Glutamatergic neuron (in vitro differentiated cells): Measurements from ENCODE around the gene TSPYL2. TPM values are rescaled to one million over a fixed set of nuclear protein-coding genes. Genes with fewer than 3 reads are reported as not detected.

Experiments
- DNase-seq: peaks from one replicate; pipeline ENCODE4 v3.0.0; 2022
- H3K27ac Mint-ChIP-seq: one replicate; pipeline ENCODE4 v1.8.0; 2020; ENCODE audit warnings: mild to moderate bottlenecking, mixed read lengths, inconsistent platforms; ENCODE audit not compliant: unreplicated experiment
- H3K27me3 Mint-ChIP-seq: one replicate; pipeline ENCODE4 v1.8.0; 2020; ENCODE audit warnings: mild to moderate bottlenecking, moderate library complexity, mixed read lengths, inconsistent platforms; ENCODE audit not compliant: unreplicated experiment
- H3K36me3 Mint-ChIP-seq: one replicate; pipeline ENCODE4 v1.8.0; 2020; ENCODE audit warnings: mild to moderate bottlenecking, mixed read lengths, inconsistent platforms; ENCODE audit not compliant: unreplicated experiment
- H3K4me1 Mint-ChIP-seq: one replicate; pipeline ENCODE4 v1.8.0; 2020; ENCODE audit warnings: mild to moderate bottlenecking, low read depth, mixed read lengths, inconsistent platforms; ENCODE audit not compliant: unreplicated experiment
- H3K4me3 Mint-ChIP-seq: one replicate; pipeline ENCODE4 v1.8.0; 2020; ENCODE audit warnings: mild to moderate bottlenecking, mixed read lengths, inconsistent platforms; ENCODE audit not compliant: unreplicated experiment
- H3K9me3 Mint-ChIP-seq: one replicate; pipeline ENCODE4 v1.8.0; 2020; ENCODE audit warnings: mild to moderate bottlenecking, moderate library complexity, mixed read lengths, inconsistent platforms; ENCODE audit not compliant: unreplicated experiment
- CTCF ChIP-seq: fragments of 200-600 bp; sonication (generic); IDR thresholded peaks from one replicate; pipeline ENCODE4 v1.5.0; 2021; ENCODE audit not compliant: partially characterized antibody, unreplicated experiment
- total RNA-seq: library from RNA; stranded (reverse); fragmentation: NEBNext Ultra II Directional; extraction: Animal tissue kit (Norgen Biotek cat#: 25700); gene quantifications from one replicate; pipeline ENCODE4 v1.2.1, GENCODE V29; 2021; ENCODE audit not compliant: unreplicated experiment

The TSPYL2 gene
- total RNA-seq, 1 donor from 2014 or later = 10.2 TPM

DNA sequence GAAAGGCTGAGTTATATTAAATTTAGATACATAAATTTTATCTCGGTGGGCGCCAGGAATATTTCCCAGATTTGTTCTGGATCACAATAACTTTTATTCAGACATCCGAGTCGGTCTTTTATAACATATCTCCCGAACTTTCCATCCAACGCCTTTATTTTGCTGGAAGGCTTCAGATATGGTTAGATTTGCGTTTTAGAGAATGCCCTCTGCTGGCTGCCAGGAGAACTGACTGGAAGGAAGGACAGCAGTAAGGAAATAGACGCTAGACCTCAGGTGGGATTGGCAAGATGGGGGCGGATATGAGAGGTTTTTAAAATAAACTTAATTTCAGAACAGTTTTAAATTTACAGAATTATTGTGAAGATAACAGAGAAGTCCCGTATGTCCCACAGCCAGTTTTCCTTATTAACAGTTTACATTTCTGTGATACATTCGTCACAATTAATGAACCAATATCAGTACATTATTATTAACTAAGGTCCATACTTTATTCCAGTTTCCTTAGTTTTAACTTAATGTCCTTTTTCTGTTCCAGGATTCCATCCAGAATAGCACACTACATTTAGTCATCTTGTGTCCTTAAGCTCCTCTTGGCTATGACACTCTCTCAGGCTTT is 7.2 kb downstream of the TSPYL2 start:
- TF ChIP-seq CTCF = peak; percentile 70
- H3K27me3 Mint-ChIP-seq = peaks cover 2% of the 10 kb centered on the region
- peaks cover 3% of the 10 kb centered on the region for H3K9me3 Mint-ChIP-seq
- H3K4me1 Mint-ChIP-seq = no peaks in the 10 kb centered on the region
- DNase-seq = peak; percentile 43
- H3K27ac Mint-ChIP-seq = peak overlapping the region; percentile 89
- peaks cover 3% of the 10 kb centered on the region for H3K36me3 Mint-ChIP-seq
- peak overlapping the region; percentile 97 for H3K4me3 Mint-ChIP-seq

- peaks cover 3% of the 10 kb centered on the region for H3K27me3 Mint-ChIP-seq
- peaks cover 4% of the 10 kb centered on the region for H3K9me3 Mint-ChIP-seq
- no peak overlapping the region for H3K4me3 Mint-ChIP-seq
- H3K36me3 Mint-ChIP-seq = peaks cover 3% of the 10 kb centered on the region
- H3K4me1 Mint-ChIP-seq = peaks cover 3% of the 10 kb centered on the region
- DNase-seq = no peak
- H3K27ac Mint-ChIP-seq = no peak overlapping the region
- no peak for TF ChIP-seq CTCF
These were observed 7.8 kb downstream of the TSPYL2 start for GRCh38 chrX:53089925-53090324.

GRCh38 chrX:53091354-53091753 is 9.2 kb downstream of the TSPYL2 start:
- Mint-ChIP-seq H3K4me3 (no peak overlapping the region), H3K36me3 (no peaks in the 10 kb centered on the region), H3K9me3 (peaks cover 2% of the 10 kb centered on the region), H3K27me3 (peaks cover 3% of the 10 kb centered on the region), H3K4me1 (peaks cover 4% of the 10 kb centered on the region), H3K27ac (no peak overlapping the region)
- no peak for TF ChIP-seq CTCF
- no peak for DNase-seq

DNA sequence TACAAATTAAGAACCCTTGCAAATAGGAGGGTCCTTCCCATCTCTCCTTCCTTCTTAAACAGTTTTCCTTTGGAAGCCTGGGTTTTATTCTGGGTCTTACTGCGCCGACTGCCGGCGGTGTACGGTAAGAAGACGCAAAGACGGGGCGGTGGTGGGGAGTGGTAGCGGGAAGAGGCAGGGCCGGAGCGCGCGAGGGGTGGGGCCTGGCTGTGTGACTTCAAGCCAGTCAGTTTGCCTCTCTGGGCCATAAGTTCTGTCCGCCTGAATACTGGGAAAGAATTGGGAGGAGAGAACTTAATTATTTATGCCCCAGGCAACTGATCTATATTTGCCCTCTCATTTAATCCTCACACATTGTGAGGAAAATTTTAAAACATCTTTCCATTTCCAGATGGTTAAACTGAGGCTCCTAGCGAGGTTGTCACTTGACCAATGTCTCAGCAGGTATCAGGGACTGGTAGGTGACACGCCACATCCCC is 11.0 kb downstream of the TSPYL2 start:
- Mint-ChIP-seq H3K36me3 (no peaks in the 10 kb centered on the region), H3K4me1 (peaks cover 4% of the 10 kb centered on the region), H3K27ac (peak overlapping the region; percentile 28), H3K27me3 (peaks cover 1% of the 10 kb centered on the region), H3K4me3 (peak overlapping the region; percentile 95), H3K9me3 (peaks cover 2% of the 10 kb centered on the region)
- peak; percentile 83 for DNase-seq
- peak; percentile 24 for TF ChIP-seq CTCF

- peak; percentile 79 for DNase-seq
- Mint-ChIP-seq H3K27me3 (peaks cover 1% of the 10 kb centered on the region), H3K27ac (peak within 1 kb of the TSS; percentile 81), H3K9me3 (peaks cover 2% of the 10 kb centered on the region), H3K4me1 (peaks cover 4% of the 10 kb centered on the region), H3K4me3 (peak within 1 kb of the TSS; percentile 95), H3K36me3 (no peaks in the 10 kb centered on the region)
- TF ChIP-seq CTCF = no peak
These were observed 11.8 kb downstream of the TSPYL2 start, which contains the start of gene KANTR for GRCh38 chrX:53093748-53094581. TSS of gene KANTR (plus strand) at chrX:53094142. CDS start at chrX:53124273, 30,131 bp downstream.
